SK-N-MC (cell line): Measurements from ENCODE around the gene RYR2.

ENCODE experiments used
- EZH2 ChIP-seq: fragments of 200-600 bp; sonication (generic); IDR thresholded peaks from one replicate; pipeline ENCODE4 v1.6.1; 2017; ENCODE audit warnings: antibody characterized with exemption
- FOXP2 ChIP-seq: optimal IDR thresholded peaks from 2 replicates; pipeline ENCODE3; 2011; ENCODE audit warnings: mild to moderate bottlenecking, moderate library complexity; ENCODE audit not compliant: insufficient read depth; ENCODE audit errors: extremely low read length, control extremely low read depth
- POLR2AphosphoS5 ChIP-seq: IDR thresholded peaks from 2 replicates; pipeline ENCODE4 v1.6.1; 2012; ENCODE audit warnings: mild to moderate bottlenecking, low read depth, low read length, borderline replicate concordance

- no peak for TF ChIP-seq EZH2
- no peak for TF ChIP-seq POLR2AphosphoS5
- no peak for TF ChIP-seq FOXP2
These were observed 717.4 kb downstream of the RYR2 start for GRCh38 chr1:237759377-237759776.
